HCT116 (cell line): ENCODE measurements around the gene SORT1. TPM values are rescaled to one million over a fixed set of nuclear protein-coding genes. Genes with fewer than 3 reads are reported as not detected.

Experiments
- ATAC-seq: fragments of 200-7000 bp; cut with Tn5 transposase; 2 replicates; pipeline ENCODE4 v1.9.1; 2020; ENCODE audit warnings: mild to moderate bottlenecking, moderate library complexity
- BruUV-seq: library from RNA; stranded (reverse); fragments of 400-500 nt; replicated peaks from 2 replicates; lab custom pipeline; 2021; lab: Mats Ljungman, UMichigan
- CTCF ChIA-PET: fragments of 300-600 bp; sonication (Branson Sonifier 250); formaldehyde crosslinking; loops from one replicate; lab custom pipeline; 2021; ENCODE audit warnings: antibody characterized with exemption; lab: Charles Lee
- POLR2A ChIA-PET: fragments of 300-600, 350-600 bp; sonication (Branson Sonifier 250); formaldehyde crosslinking; loops from one replicate; lab custom pipeline; 2021; ENCODE audit warnings: antibody characterized with exemption; lab: Charles Lee
- RAD21 ChIA-PET, 2 experiments: fragments of 300-600 bp; sonication (Branson Sonifier 250); formaldehyde crosslinking; loops; one replicate each; lab custom pipeline; 2023; ENCODE audit warnings: low total read pairs in 2 of 2; ENCODE audit not compliant: uncharacterized antibody in 2 of 2, unreplicated experiment in 2 of 2, low non-redundant PET in 1 of 2; lab: Charles Lee
- DNase-seq: peaks from one replicate; pipeline ENCODE4 v3.0.0-alpha.2; 2010; ENCODE audit warnings: low read depth, low spot score
- H2AFZ ChIP-seq: fragments of 200-600 bp; shearing (Covaris generic), sonication (generic); 2 replicates; pipeline ENCODE4 v1.6.1; 2017; ENCODE audit warnings: low read depth, mixed run types, mixed read lengths, antibody characterized with exemption, low read length; ENCODE audit not compliant: poor library complexity, severe bottlenecking
- H3K27ac ChIP-seq: 2 replicates; pipeline ENCODE4 v1.5.1; 2012; ENCODE audit warnings: low read depth, low read length
- H3K27me3 ChIP-seq: fragments of 200-600 bp; sonication (generic); 2 replicates; pipeline ENCODE4 v1.6.1; 2016; ENCODE audit warnings: mixed run types, low read length, mixed read lengths; ENCODE audit not compliant: insufficient read depth
- H3K36me3 ChIP-seq, 2 experiments: fragments of 200-500 bp in 1 of 2; fragments of 200-600 bp in 1 of 2; sonication (Bioruptor generic) in 1 of 2; sonication (generic) in 1 of 2; 2 replicates each; pipeline versions ENCODE4 v1.5.1 to v1.6.1; 2014 to 2016; ENCODE audit warnings: low read length in 2 of 2, inconsistent platforms in 1 of 2, mixed read lengths in 1 of 2, mixed run types in 1 of 2; ENCODE audit not compliant: insufficient read depth in 2 of 2, control insufficient read depth in 1 of 2
- H3K4me1 ChIP-seq, 2 experiments: fragments of 200-600 bp in 1 of 2; sonication (generic) in 1 of 2; 2 replicates each; pipeline versions ENCODE4 v1.5.1 to v1.6.1; 2012 to 2017; ENCODE audit warnings: low read length in 2 of 2, inconsistent platforms in 1 of 2, mild to moderate bottlenecking in 1 of 2, mixed read lengths in 1 of 2, mixed run types in 1 of 2, moderate library complexity in 1 of 2; ENCODE audit not compliant: insufficient read depth in 2 of 2, control insufficient read depth in 1 of 2
- H3K4me2 ChIP-seq: fragments of 200-600 bp; sonication (generic); 2 replicates; pipeline ENCODE4 v1.6.1; 2017; ENCODE audit warnings: mixed run types, low read length, mixed read lengths
- H3K4me3 ChIP-seq, 2 experiments: fragments of 200-600 bp in 1 of 2; sonication (generic) in 1 of 2; replicated peaks in 1 of 2; 2 replicates each; pipeline ENCODE4 v1.5.1; 2011 to 2016; ENCODE audit warnings: low read length in 2 of 2, control low read depth in 1 of 2, low read depth in 1 of 2, mild to moderate bottlenecking in 1 of 2, mixed read lengths in 1 of 2, mixed run types in 1 of 2
- H3K79me2 ChIP-seq: fragments of 200-600 bp; sonication (generic); 2 replicates; pipeline ENCODE4 v1.6.1; 2017; ENCODE audit warnings: mild to moderate bottlenecking, mixed run types, low read length, moderate library complexity, mixed read lengths; ENCODE audit not compliant: insufficient read depth
- H3K9ac ChIP-seq: fragments of 200-600 bp; sonication (generic); 2 replicates; pipeline ENCODE4 v1.6.1; 2016; ENCODE audit warnings: low read length, mixed read lengths
- H3K9me2 ChIP-seq: fragments of 200-600 bp; sonication (generic), shearing (Covaris generic); 2 replicates; pipeline ENCODE4 v1.6.1; 2017; ENCODE audit warnings: mixed run types, mild to moderate bottlenecking, moderate library complexity; ENCODE audit not compliant: insufficient read depth
- H3K9me3 ChIP-seq, 2 experiments: fragments of 200-500 bp in 1 of 2; fragments of 200-600 bp in 1 of 2; sonication (Bioruptor generic) in 1 of 2; sonication (generic) in 1 of 2; 2 replicates each; pipeline ENCODE4 v1.6.1; 2014 to 2017; ENCODE audit warnings: low read length in 2 of 2, mixed read lengths in 2 of 2, inconsistent platforms in 1 of 2, low read depth in 1 of 2, mild to moderate bottlenecking in 1 of 2, mixed run types in 1 of 2, moderate library complexity in 1 of 2; ENCODE audit not compliant: control insufficient read depth in 1 of 2, insufficient read depth in 1 of 2
- H4K20me1 ChIP-seq: fragments of 200-600 bp; sonication (generic), shearing (Covaris generic); 2 replicates; pipeline ENCODE4 v1.6.1; 2017; ENCODE audit warnings: mixed run types, mild to moderate bottlenecking, moderate library complexity; ENCODE audit not compliant: insufficient read depth
- ATF3 ChIP-seq: IDR thresholded peaks from 2 replicates; pipeline ENCODE4 v1.6.1; 2012
- CBX3 ChIP-seq: IDR thresholded peaks from 2 replicates; pipeline ENCODE4 v1.6.1; 2012; ENCODE audit warnings: low read depth
- EGR1 ChIP-seq: IDR thresholded peaks from 2 replicates; pipeline ENCODE4 v1.6.1; 2012; ENCODE audit warnings: low read depth
- EZH2phosphoT487 ChIP-seq: fragments of 200-600 bp; IDR thresholded peaks from 2 replicates; pipeline ENCODE4 v1.6.1; 2018; ENCODE audit warnings: antibody characterized with exemption, borderline replicate concordance
- FOSL1 ChIP-seq: IDR thresholded peaks from 2 replicates; pipeline ENCODE4 v1.6.1; 2012; ENCODE audit warnings: low read depth
- POLR2AphosphoS5 ChIP-seq: IDR thresholded peaks from 2 replicates; pipeline ENCODE4 v1.6.1; 2011; ENCODE audit warnings: mild to moderate bottlenecking, low read depth, low read length, moderate library complexity
- RAD21 ChIP-seq: IDR thresholded peaks from 2 replicates; pipeline ENCODE4 v1.6.1; 2012; ENCODE audit warnings: low read depth, mild to moderate bottlenecking
- SRF ChIP-seq: IDR thresholded peaks from 2 replicates; pipeline ENCODE4 v1.6.1; 2012; ENCODE audit warnings: low read depth
- YY1 ChIP-seq: IDR thresholded peaks from 2 replicates; pipeline ENCODE4 v1.6.1; 2011; ENCODE audit warnings: low read length, low read depth, moderate library complexity, mild to moderate bottlenecking; ENCODE audit not compliant: insufficient replicate concordance; ENCODE audit errors: extremely low read depth
- ZFX ChIP-seq: fragments of 450-650 bp; IDR thresholded peaks from 2 replicates; pipeline ENCODE4 v1.6.1; 2017
- ZNF274 ChIP-seq: fragments of 200-500 bp; sonication (Bioruptor generic); IDR thresholded peaks from 2 replicates; pipeline ENCODE4 v1.6.1; 2014; ENCODE audit warnings: mild to moderate bottlenecking, low read depth, low read length, inconsistent platforms
- intact Hi-C: fragments of 100-400 bp; cut with micrococcal nuclease; formaldehyde crosslinking; loops from 2 replicates; pipeline ENCODE4 v1.10.0; 2022
- total RNA-seq: library from RNA; stranded (reverse); gene quantifications from one replicate; pipeline ENCODE4 v1.2.1, GENCODE V29; 2021; ENCODE audit not compliant: unreplicated experiment
- TF ChIP-seq, protein P1 (sequence below): IDR thresholded peaks from 2 replicates; pipeline ENCODE4 v1.6.1; 2011; ENCODE audit warnings: mild to moderate bottlenecking, low read length, moderate library complexity; ENCODE audit not compliant: insufficient replicate concordance; ENCODE audit errors: extremely low read depth
- TF ChIP-seq, protein P2 (sequence below): IDR thresholded peaks from 2 replicates; pipeline ENCODE4 v1.6.1; 2012
- TF ChIP-seq, protein P3 (sequence below), 3 experiments: fragments of 200-600 bp in 1 of 3; sonication (generic) in 1 of 3; IDR thresholded peaks in 2 of 3; conservative IDR thresholded peaks in 1 of 3; 2 replicates each; pipeline ENCODE4 v1.5.1; 2012 to 2017; ENCODE audit warnings: low read depth in 2 of 3, low read length in 2 of 3, antibody characterized with exemption in 1 of 3, borderline replicate concordance in 1 of 3, control low read depth in 1 of 3, mild to moderate bottlenecking in 1 of 3, mixed read lengths in 1 of 3, mixed run types in 1 of 3, moderate library complexity in 1 of 3; ENCODE audit not compliant: insufficient read depth in 1 of 3

SORT1 gene
- total RNA-seq, 1 experiment from 2014 or later = 20.2 TPM

GRCh38 chr1:109404838-109405237, 7.1 kb upstream of the SORT1 start:
- ChIA-PET POLR2A (no interaction called here), RAD21 (no interaction called here), CTCF (no interaction called here)
- ATAC-seq (no peak), DNase-seq (no peak)
- Histone ChIP-seq H3K9ac (no peak overlapping the region), H3K27me3 (no peaks in the 10 kb centered on the region), H3K36me3 (peaks cover 46 to 47% of the 10 kb centered on the region in 2 experiments), H3K4me1 (no peaks in the 10 kb centered on the region), H3K4me2 (no peak overlapping the region), H3K9me2 (no peaks in the 10 kb centered on the region), H3K9me3 (no peaks in the 10 kb centered on the region), H3K4me3 (no peak overlapping the region), H3K79me2 (peaks cover 47% of the 10 kb centered on the region), H2AFZ (no peak overlapping the region), H3K27ac (no peak overlapping the region), H4K20me1 (no peaks in the 10 kb centered on the region; the same call in 1 of the 2 replicates)
- no TSS peak for BruUV-seq
- TF ChIP-seq POLR2AphosphoS5 (no peak), ZFX (no peak), ZNF274 (no peak), EZH2phosphoT487 (no peak), ATF3 (no peak), EGR1 (no peak), YY1 (no peak), CBX3 (no peak), FOSL1 (no peak), RAD21 (no peak), SRF (no peak)
- TF ChIP-seq, protein P1, sequence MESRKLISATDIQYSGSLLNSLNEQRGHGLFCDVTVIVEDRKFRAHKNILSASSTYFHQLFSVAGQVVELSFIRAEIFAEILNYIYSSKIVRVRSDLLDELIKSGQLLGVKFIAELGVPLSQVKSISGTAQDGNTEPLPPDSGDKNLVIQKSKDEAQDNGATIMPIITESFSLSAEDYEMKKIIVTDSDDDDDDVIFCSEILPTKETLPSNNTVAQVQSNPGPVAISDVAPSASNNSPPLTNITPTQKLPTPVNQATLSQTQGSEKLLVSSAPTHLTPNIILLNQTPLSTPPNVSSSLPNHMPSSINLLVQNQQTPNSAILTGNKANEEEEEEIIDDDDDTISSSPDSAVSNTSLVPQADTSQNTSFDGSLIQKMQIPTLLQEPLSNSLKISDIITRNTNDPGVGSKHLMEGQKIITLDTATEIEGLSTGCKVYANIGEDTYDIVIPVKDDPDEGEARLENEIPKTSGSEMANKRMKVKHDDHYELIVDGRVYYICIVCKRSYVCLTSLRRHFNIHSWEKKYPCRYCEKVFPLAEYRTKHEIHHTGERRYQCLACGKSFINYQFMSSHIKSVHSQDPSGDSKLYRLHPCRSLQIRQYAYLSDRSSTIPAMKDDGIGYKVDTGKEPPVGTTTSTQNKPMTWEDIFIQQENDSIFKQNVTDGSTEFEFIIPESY = no peak
- TF ChIP-seq, protein P2, sequence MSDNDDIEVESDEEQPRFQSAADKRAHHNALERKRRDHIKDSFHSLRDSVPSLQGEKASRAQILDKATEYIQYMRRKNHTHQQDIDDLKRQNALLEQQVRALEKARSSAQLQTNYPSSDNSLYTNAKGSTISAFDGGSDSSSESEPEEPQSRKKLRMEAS = no peak
- TF ChIP-seq, protein P3, sequence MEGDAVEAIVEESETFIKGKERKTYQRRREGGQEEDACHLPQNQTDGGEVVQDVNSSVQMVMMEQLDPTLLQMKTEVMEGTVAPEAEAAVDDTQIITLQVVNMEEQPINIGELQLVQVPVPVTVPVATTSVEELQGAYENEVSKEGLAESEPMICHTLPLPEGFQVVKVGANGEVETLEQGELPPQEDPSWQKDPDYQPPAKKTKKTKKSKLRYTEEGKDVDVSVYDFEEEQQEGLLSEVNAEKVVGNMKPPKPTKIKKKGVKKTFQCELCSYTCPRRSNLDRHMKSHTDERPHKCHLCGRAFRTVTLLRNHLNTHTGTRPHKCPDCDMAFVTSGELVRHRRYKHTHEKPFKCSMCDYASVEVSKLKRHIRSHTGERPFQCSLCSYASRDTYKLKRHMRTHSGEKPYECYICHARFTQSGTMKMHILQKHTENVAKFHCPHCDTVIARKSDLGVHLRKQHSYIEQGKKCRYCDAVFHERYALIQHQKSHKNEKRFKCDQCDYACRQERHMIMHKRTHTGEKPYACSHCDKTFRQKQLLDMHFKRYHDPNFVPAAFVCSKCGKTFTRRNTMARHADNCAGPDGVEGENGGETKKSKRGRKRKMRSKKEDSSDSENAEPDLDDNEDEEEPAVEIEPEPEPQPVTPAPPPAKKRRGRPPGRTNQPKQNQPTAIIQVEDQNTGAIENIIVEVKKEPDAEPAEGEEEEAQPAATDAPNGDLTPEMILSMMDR (IDR thresholded peaks at IDR 0.05 in 2 of 3, conservative IDR thresholded peaks at IDR 0.05 in 1 of 3; ENCODE audit: borderline replicate concordance in 1 of 3, insufficient read depth in 1 of 3, low read depth in 2 of 3, low read length in 2 of 3) = no peak
- intact Hi-C loops = no loop called here
